IMR-90 (cell line): ENCODE results near the gene PTPRK. TPM values are rescaled to one million over a fixed set of nuclear protein-coding genes. Genes with fewer than 3 reads are reported as not detected.

Source experiments
- ATAC-seq: fragments of 200-7000 bp; cut with Tn5 transposase; 2 replicates; pipeline ENCODE4 v1.9.1; 2020; ENCODE audit warnings: low read depth, mild to moderate bottlenecking, moderate library complexity
- BruUV-seq: library from RNA; stranded (reverse); fragments of 400-500 nt; replicated peaks from 2 replicates; lab custom pipeline; 2021; lab: Mats Ljungman, UMichigan
- CTCF ChIA-PET: fragments of 300-600 bp; formaldehyde crosslinking; extraction: SDS; loops from one replicate; lab custom pipeline; 2021; ENCODE audit warnings: antibody characterized with exemption; lab: Yijun Ruan, JAX
- POLR2A ChIA-PET: fragments of 300-600 bp; sonication (Branson Sonifier 250); formaldehyde crosslinking; loops from one replicate; lab custom pipeline; 2022; ENCODE audit warnings: antibody characterized with exemption; ENCODE audit not compliant: unreplicated experiment; lab: Charles Lee
- DNase-seq: peaks from one replicate; pipeline ENCODE4 v3.0.0; 2013
- H2AFZ ChIP-seq: replicated peaks from 2 replicates; pipeline ENCODE3; 2013; ENCODE audit warnings: low read length, mild to moderate bottlenecking; ENCODE audit not compliant: poor library complexity
- H2AK5ac ChIP-seq: 2 replicates; pipeline ENCODE4 v1.6.1; 2013; ENCODE audit warnings: low read depth, low read length, inconsistent platforms
- H2AK9ac ChIP-seq: replicated peaks from 2 replicates; pipeline ENCODE3; 2013; ENCODE audit warnings: mild to moderate bottlenecking, low read depth, low read length, moderate library complexity; ENCODE audit not compliant: poor library complexity
- H2BK120ac ChIP-seq: 2 replicates; pipeline ENCODE4 v1.6.1; 2013; ENCODE audit warnings: low read depth, low read length, inconsistent platforms
- H2BK15ac ChIP-seq: 3 replicates; pipeline ENCODE4 v1.6.1; 2013; ENCODE audit warnings: low read depth, low read length, inconsistent platforms
- H2BK20ac ChIP-seq: 2 replicates; pipeline ENCODE4 v1.6.1; 2013; ENCODE audit warnings: low read depth, mild to moderate bottlenecking, inconsistent platforms, low read length, moderate library complexity
- H2BK5ac ChIP-seq: 2 replicates; pipeline ENCODE4 v1.6.1; 2013; ENCODE audit warnings: mild to moderate bottlenecking, low read depth, low read length, inconsistent platforms; ENCODE audit not compliant: poor library complexity, severe bottlenecking
- H3K14ac ChIP-seq: replicated peaks from 2 replicates; pipeline ENCODE4 v1.6.1; 2013; ENCODE audit warnings: low read depth, low read length, inconsistent platforms
- H3K18ac ChIP-seq: 2 replicates; pipeline ENCODE4 v1.6.1; 2013; ENCODE audit warnings: low read depth, low read length, control low read depth
- H3K23ac ChIP-seq: 2 replicates; pipeline ENCODE4 v1.6.1; 2013; ENCODE audit warnings: low read depth, low read length, inconsistent platforms
- H3K27ac ChIP-seq: 2 replicates; pipeline ENCODE4 v1.5.1; 2013; ENCODE audit warnings: mild to moderate bottlenecking, control low read depth, low read length; ENCODE audit not compliant: insufficient read depth
- H3K27me3 ChIP-seq: 2 replicates; pipeline ENCODE4 v1.6.1; 2013; ENCODE audit warnings: low read length; ENCODE audit not compliant: control insufficient read depth, insufficient read depth
- H3K36me3 ChIP-seq: 2 replicates; pipeline ENCODE4 v1.6.1; 2013; ENCODE audit warnings: low read length, mixed read lengths; ENCODE audit not compliant: control insufficient read depth, insufficient read depth
- H3K4ac ChIP-seq: 2 replicates; pipeline ENCODE4 v1.6.1; 2013; ENCODE audit warnings: low read depth, low read length, inconsistent platforms
- H3K4me1 ChIP-seq: 2 replicates; pipeline ENCODE4 v1.6.1; 2013; ENCODE audit warnings: low read length, mixed read lengths; ENCODE audit not compliant: control insufficient read depth, insufficient read depth
- H3K4me2 ChIP-seq: 2 replicates; pipeline ENCODE4 v1.6.1; 2013; ENCODE audit warnings: low read depth, mild to moderate bottlenecking, control low read depth, low read length, moderate library complexity
- H3K4me3 ChIP-seq: 2 replicates; pipeline ENCODE4 v1.5.1; 2013; ENCODE audit warnings: low read depth, mild to moderate bottlenecking, control low read depth, low read length, moderate library complexity; ENCODE audit not compliant: insufficient read depth
- H3K56ac ChIP-seq: 2 replicates; pipeline ENCODE4 v1.6.1; 2013; ENCODE audit warnings: low read length, inconsistent platforms; ENCODE audit not compliant: insufficient read depth; ENCODE audit errors: extremely low read depth
- H3K79me1 ChIP-seq, 2 experiments: 2 replicates each; pipeline ENCODE4 v1.6.1; 2013; ENCODE audit warnings: low read length in 2 of 2, inconsistent platforms in 1 of 2, low read depth in 1 of 2
- H3K9ac ChIP-seq: 2 replicates; pipeline ENCODE4 v1.6.1; 2013; ENCODE audit warnings: low read depth, low read length, control low read depth
- H3K9me1 ChIP-seq: 2 replicates; pipeline ENCODE4 v1.6.1; 2013; ENCODE audit warnings: low read length, inconsistent platforms; ENCODE audit not compliant: insufficient read depth
- H3K9me3 ChIP-seq: 2 replicates; pipeline ENCODE4 v1.6.1; 2013; ENCODE audit warnings: low read length; ENCODE audit not compliant: control insufficient read depth, insufficient read depth
- H4K20me1 ChIP-seq: 2 replicates; pipeline ENCODE4 v1.6.1; 2013; ENCODE audit warnings: low read length, inconsistent platforms; ENCODE audit not compliant: insufficient read depth
- H4K5ac ChIP-seq: 2 replicates; pipeline ENCODE4 v1.6.1; 2013; ENCODE audit warnings: mild to moderate bottlenecking, low read depth, low read length, control low read depth
- H4K8ac ChIP-seq, 2 experiments: 2 replicates each; pipeline ENCODE4 v1.6.1; 2013; ENCODE audit warnings: low read depth in 2 of 2, low read length in 2 of 2, control low read depth in 1 of 2, inconsistent platforms in 1 of 2
- H4K91ac ChIP-seq: 2 replicates; pipeline ENCODE4 v1.6.1; 2013; ENCODE audit warnings: low read depth, low read length, inconsistent platforms; ENCODE audit not compliant: insufficient read depth
- CEBPB ChIP-seq: IDR thresholded peaks from 2 replicates; pipeline ENCODE4 v1.6.1; 2012; ENCODE audit warnings: low read depth, low read length, improper control_type of control experiment
- RAD21 ChIP-seq: IDR thresholded peaks from 2 replicates; pipeline ENCODE4 v1.6.1; 2012; ENCODE audit warnings: low read length, improper control_type of control experiment
- SMC3 ChIP-seq: fragments of 150-350 bp; IDR thresholded peaks from 2 replicates; pipeline ENCODE4 v1.6.1; 2016; ENCODE audit warnings: low read depth, mild to moderate bottlenecking, antibody characterized with exemption, low read length, moderate library complexity
- WGBS, 2 experiments: methylation state at CpG; one replicate each; pipeline versions ENCODE4 v1.1.5 to v1.1.7; 2013; ENCODE audit warnings: missing lambda C conversion rate in 2 of 2; ENCODE audit not compliant: insufficient read length in 1 of 2; ENCODE audit errors: extremely low coverage in 2 of 2; 5-methylcytosine and 5-hydroxymethylcytosine counted together
- dilution Hi-C: fragments of 300-500 bp; cut with HindIII; formaldehyde crosslinking; loops from one replicate; pipeline ENCODE4 v1.14.3; 2018; ENCODE audit warnings: low sequenced_read_pairs; ENCODE audit not compliant: unreplicated experiment
- in situ Hi-C: fragments of 300-500 bp; cut with MboI; formaldehyde crosslinking; loops from 3 replicates; pipeline ENCODE4 v1.14.3; 2019; ENCODE audit warnings: low sequenced_read_pairs, inconsistent platforms, mixed read lengths
- intact Hi-C: fragments of 100-400 bp; cut with micrococcal nuclease; formaldehyde crosslinking; loops from 2 replicates; pipeline ENCODE4 v1.10.0; 2022
- polyA plus RNA-seq, 3 experiments: library from polyadenylated mRNA; depleted of rRNA; stranded (reverse); fragments of >200 nt; gene quantifications; 2 replicates each; pipeline ENCODE4 v1.2.3, GENCODE V29; 2012; ENCODE audit warnings: low replicate concordance in 1 of 3
- total RNA-seq: library from RNA; depleted of rRNA; stranded (reverse); fragments of >200 nt; gene quantifications from 2 replicates; pipeline ENCODE4 v1.2.3, GENCODE V29; 2012

The PTPRK gene
- total and polyA plus RNA-seq, 2 of the 4 experiments (the other 2 are of a cell fraction) = 18.0 to 80.8 TPM

GRCh38 chr6:128508588-128509296 is 11.7 kb downstream of the PTPRK start (continued):
- TF ChIP-seq RAD21 = no peak
- peak; percentile 93 for TF ChIP-seq CEBPB

- H4K91ac ChIP-seq = peak overlapping the region; percentile 26
Measured at GRCh38 chr6:128507337-128508310, 12.8 kb downstream of the PTPRK start.

More at GRCh38 chr6:128507337-128508310, 12.8 kb downstream of the PTPRK start:
- Histone ChIP-seq H2BK5ac (peak overlapping the region; percentile 68), H2AFZ (peak overlapping the region; percentile 14), H3K4me1 (peaks cover 24% of the 10 kb centered on the region), H2BK120ac (peak overlapping the region; percentile 75), H3K36me3 (no peaks in the 10 kb centered on the region), H2AK5ac (peak overlapping the region; percentile 59; the same call in 1 of the 2 replicates), H4K20me1 (peaks cover 36% of the 10 kb centered on the region), H3K79me1 (peaks cover 26 to 70% of the 10 kb centered on the region in 2 experiments), H3K27ac (peak overlapping the region; percentile 18), H3K4me3 (no peak overlapping the region), H3K23ac (no peak overlapping the region), H3K56ac (no peak overlapping the region), H2BK15ac (peak overlapping the region; percentile 45; the same call in 1 of the 3 replicates), H3K27me3 (no peaks in the 10 kb centered on the region), H2AK9ac (no peak overlapping the region), H3K4ac (peak overlapping the region; percentile 83), H3K9ac (no peak overlapping the region), H4K5ac (peak overlapping the region; percentile 48), H3K18ac (peak overlapping the region; percentile 81), H4K8ac (peak overlapping the region in 1 of 2 experiments; percentile 10; a peak in 1 of 4 replicates), H3K9me1 (peaks cover 25% of the 10 kb centered on the region), H2BK20ac (peak overlapping the region; percentile 73), H3K14ac (peak overlapping the region; percentile 71; the same call in 1 of the 2 replicates), H3K9me3 (no peaks in the 10 kb centered on the region), H3K4me2 (peak overlapping the region; percentile 93)
- ATAC-seq (peak; percentile 61), DNase-seq (peak; percentile 79)
- in situ Hi-C loops (loop anchor here (10.0 kb wide), 1 partner anchor 163 kb away; no protein-coding TSS in a partner anchor), intact Hi-C loops (no loop called here), dilution Hi-C loops (no loop called here)
- ChIA-PET CTCF (interaction anchor here (0.7 kb wide), 1 partner anchor 9 kb away, joined by 5 read pairs; no protein-coding TSS in a partner anchor), POLR2A (no interaction called here)
- no CpG with 5 or more reads among the region's 5 CpGs for WGBS, 2 experiments
- BruUV-seq = no TSS peak
- TF ChIP-seq SMC3 = no peak
- TF ChIP-seq CEBPB = peak; percentile 48; the same call in 1 of the 2 replicates
